Nephron progenitor cell (in vitro differentiated cells): ENCODE data around the gene ABL1.
"Not testable (repeated sequence)": the region's sequence is repeated elsewhere in the genome, so short reads cannot be mapped to it uniquely, and the experiment has no call there.

Experiments
- DNase-seq: peaks from one replicate; pipeline ENCODE4 v3.0.0; 2021
- H3K27ac Mint-ChIP-seq: 2 replicates; pipeline ENCODE4 v1.8.0; 2021; ENCODE audit warnings: mild to moderate bottlenecking, moderate library complexity, mixed read lengths
- H3K27me3 Mint-ChIP-seq: 2 replicates; pipeline ENCODE4 v1.8.0; 2021; ENCODE audit warnings: mild to moderate bottlenecking, low read depth, mixed read lengths; ENCODE audit not compliant: poor library complexity
- H3K36me3 Mint-ChIP-seq: 2 replicates; pipeline ENCODE4 v1.8.0; 2021; ENCODE audit warnings: low read depth, mixed read lengths
- H3K4me1 Mint-ChIP-seq: 2 replicates; pipeline ENCODE4 v1.8.0; 2021; ENCODE audit warnings: mixed read lengths
- H3K4me3 Mint-ChIP-seq: 2 replicates; pipeline ENCODE4 v1.8.0; 2021; ENCODE audit warnings: mild to moderate bottlenecking, moderate library complexity, mixed read lengths
- H3K9me3 Mint-ChIP-seq: 2 replicates; pipeline ENCODE4 v1.8.0; 2021; ENCODE audit warnings: mild to moderate bottlenecking, moderate library complexity, mixed read lengths
- CTCF ChIP-seq: fragments of 200-600 bp; sonication (generic); IDR thresholded peaks from 2 replicates; pipeline ENCODE4 v1.5.0; 2021; ENCODE audit warnings: antibody characterized with exemption

ABL1 gene

DNA sequence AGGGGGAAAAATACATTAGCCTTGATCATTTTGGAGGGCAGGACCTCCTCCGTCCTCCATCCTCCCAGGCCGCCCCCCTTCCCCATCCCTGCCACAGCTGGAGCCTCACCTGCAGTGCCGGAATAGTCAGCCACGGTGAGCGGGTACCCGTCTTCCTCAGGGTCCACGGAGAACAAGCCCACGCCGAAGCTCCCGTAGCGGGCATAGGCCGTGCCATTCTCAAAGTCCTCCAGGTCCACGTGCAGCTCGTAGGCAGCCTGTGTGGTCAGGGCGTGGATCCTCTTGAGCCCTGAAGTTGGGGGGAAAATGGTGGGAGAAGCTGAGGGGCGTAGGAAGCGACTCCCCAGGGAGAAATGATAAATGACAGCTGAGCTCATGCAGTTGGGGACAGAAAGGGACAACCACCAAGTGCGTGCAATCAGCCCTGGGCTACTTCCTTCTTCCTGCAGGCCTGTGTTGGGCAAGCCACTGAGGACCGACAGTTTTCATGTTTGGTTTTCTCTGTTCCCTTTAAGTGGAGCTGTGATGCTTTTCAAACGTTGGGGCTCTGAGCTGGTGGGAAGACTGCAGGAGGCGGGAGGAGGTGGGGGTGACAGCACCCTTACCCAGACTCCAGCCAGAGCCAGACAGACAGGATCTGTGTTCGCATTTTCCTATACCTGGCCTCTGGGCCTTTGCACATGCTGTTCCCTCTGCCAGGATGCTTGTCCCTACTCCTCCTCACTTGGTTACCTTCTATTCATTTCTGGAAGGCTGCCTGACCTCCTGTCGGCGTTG, 70.3 kb downstream of the ABL1 start:
- H3K36me3 Mint-ChIP-seq, result no peaks in the 10 kb centered on the region
- no peak for DNase-seq
- H3K27ac Mint-ChIP-seq, result no peak overlapping the region
- H3K9me3 Mint-ChIP-seq, result no peaks in the 10 kb centered on the region
- peaks cover 19% of the 10 kb centered on the region for H3K27me3 Mint-ChIP-seq
- H3K4me1 Mint-ChIP-seq, result peaks cover 17% of the 10 kb centered on the region
- H3K4me3 Mint-ChIP-seq, result no peak overlapping the region
- no peak for TF ChIP-seq CTCF

- peaks cover 23% of the 10 kb centered on the region for H3K4me1 Mint-ChIP-seq
- H3K4me3 Mint-ChIP-seq, result no peak overlapping the region
Observed at GRCh38 chr9:130905902-130906734, 71.1 kb downstream of the ABL1 start.

GRCh38 chr9:130906735-130907416, 71.8 kb downstream of the ABL1 start:
- no peak for DNase-seq
- Mint-ChIP-seq H3K4me1 (peaks cover 24% of the 10 kb centered on the region), H3K27ac (peak overlapping the region; percentile 85), H3K9me3 (no peaks in the 10 kb centered on the region), H3K36me3 (no peaks in the 10 kb centered on the region), H3K27me3 (peaks cover 14% of the 10 kb centered on the region), H3K4me3 (no peak overlapping the region)
- no peak for TF ChIP-seq CTCF

More at GRCh38 chr9:130905902-130906734, 71.1 kb downstream of the ABL1 start:
- no peak overlapping the region for H3K27ac Mint-ChIP-seq
- H3K27me3 Mint-ChIP-seq, result peaks cover 14% of the 10 kb centered on the region
- TF ChIP-seq CTCF, result no peak
- DNase-seq, result no peak
- no peaks in the 10 kb centered on the region for H3K9me3 Mint-ChIP-seq
- H3K36me3 Mint-ChIP-seq, result no peaks in the 10 kb centered on the region

GRCh38 chr9:130908146-130908877, 73.3 kb downstream of the ABL1 start:
- Mint-ChIP-seq H3K27me3 (peaks cover 7% of the 10 kb centered on the region), H3K4me1 (peaks cover 29% of the 10 kb centered on the region), H3K27ac (no peak overlapping the region), H3K9me3 (no peaks in the 10 kb centered on the region), H3K36me3 (no peaks in the 10 kb centered on the region), H3K4me3 (no peak overlapping the region)
- no peak for DNase-seq
- TF ChIP-seq CTCF, result no peak

DNA sequence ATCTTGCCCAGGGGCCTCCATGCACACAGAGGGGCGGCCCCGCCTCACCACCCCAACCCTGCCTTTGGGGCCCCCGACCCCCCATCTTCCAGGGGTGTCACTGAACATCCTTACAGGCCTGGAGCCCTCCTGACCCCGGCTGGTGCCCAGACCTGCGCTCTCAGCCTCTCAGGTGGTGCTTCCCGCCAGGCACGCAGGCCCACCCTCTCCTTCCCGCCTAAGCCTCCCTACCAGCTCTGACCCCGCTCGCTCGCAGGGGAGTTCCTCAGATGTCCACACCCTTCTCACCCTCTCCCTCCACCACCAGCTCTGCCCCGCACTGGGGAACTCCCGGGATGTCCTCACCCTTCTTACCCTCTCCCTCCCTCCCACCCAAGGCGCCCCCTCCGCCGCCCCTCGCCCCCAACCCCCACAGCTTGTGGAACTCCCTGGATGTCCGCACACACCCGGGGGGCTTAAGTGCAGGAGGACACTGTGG, 73.9 kb downstream of the ABL1 start:
- Mint-ChIP-seq H3K27ac (no peak overlapping the region), H3K36me3 (no peaks in the 10 kb centered on the region), H3K27me3 (peaks cover 7% of the 10 kb centered on the region), H3K4me1 (peaks cover 32% of the 10 kb centered on the region), H3K9me3 (no peaks in the 10 kb centered on the region), H3K4me3 (no peak overlapping the region)
- no peak for DNase-seq
- TF ChIP-seq CTCF, result no peak

DNA sequence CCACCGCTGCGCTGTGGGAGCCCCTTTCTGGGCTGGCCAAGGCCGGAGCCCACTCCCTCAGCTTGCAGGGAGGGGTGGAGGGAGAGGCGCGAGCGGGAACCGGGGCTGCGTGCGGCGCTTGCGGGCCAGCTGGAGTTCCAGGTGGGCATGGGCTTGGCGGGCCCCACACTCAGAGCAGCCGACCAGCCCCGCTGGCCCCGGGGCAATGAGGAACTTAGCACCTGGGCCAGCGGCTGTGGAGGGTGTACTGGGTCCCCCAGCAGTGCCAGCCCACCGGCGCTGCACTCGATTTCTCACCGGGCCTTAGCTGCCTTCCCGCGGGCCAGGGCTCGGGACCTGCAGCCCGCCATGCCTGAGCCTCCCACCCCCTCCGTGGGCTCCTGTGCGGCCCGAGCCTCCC, 75.0 kb downstream of the ABL1 start:
- H3K27ac Mint-ChIP-seq, DNase-seq, H3K4me3 Mint-ChIP-seq, H3K27me3 Mint-ChIP-seq, H3K36me3 Mint-ChIP-seq, H3K9me3 Mint-ChIP-seq: not testable (repeated sequence)
- H3K4me1 Mint-ChIP-seq, result peaks cover 32% of the 10 kb centered on the region

- not testable (repeated sequence) for DNase-seq, H3K27me3 Mint-ChIP-seq, H3K9me3 Mint-ChIP-seq, H3K36me3 Mint-ChIP-seq, H3K4me3 Mint-ChIP-seq
- H3K27ac Mint-ChIP-seq, result peak overlapping the region; percentile 83
- peaks cover 32% of the 10 kb centered on the region for H3K4me1 Mint-ChIP-seq
Observed at GRCh38 chr9:130910670-130911069, 75.6 kb downstream of the ABL1 start.
